Smooth muscle cell (in vitro differentiated cells): ENCODE data around the gene PABPC1L2A. TPM values are rescaled to one million over a fixed set of nuclear protein-coding genes. Genes with fewer than 3 reads are reported as not detected.

ENCODE experiments used
- polyA plus RNA-seq: library from polyadenylated mRNA; unstranded; fragments of >200 nt; fragmentation: Nextera tagmentation; extraction: Ambion mirVana; gene quantifications from 2 replicates; pipeline ENCODE4 v1.2.1, GENCODE V29; 2016
- total RNA-seq: library from RNA; depleted of rRNA; stranded (reverse); fragments of >200 nt; gene quantifications from 2 replicates; pipeline ENCODE4 v1.2.3, GENCODE V29; 2014

Gene PABPC1L2A
- total and polyA plus RNA-seq, 2 experiments from 2014 or later, result not detected

Other genes with a start within 250 kb of the PABPC1L2A start
- gene FAM236C, start 166.9 kb downstream of the PABPC1L2A start, total RNA-seq, result not detected in 2 replicates
- gene FAM236C, start 166.9 kb downstream of the PABPC1L2A start, polyA plus RNA-seq, result not detected in 2 replicates
- not detected in 2 replicates for gene FAM236A, start 141.3 kb downstream of the PABPC1L2A start, total RNA-seq
- not detected in 2 replicates for gene FAM236A, start 141.3 kb downstream of the PABPC1L2A start, polyA plus RNA-seq
- gene DMRTC1, start 135.7 kb downstream of the PABPC1L2A start, total RNA-seq, result not detected in 2 replicates
- gene DMRTC1, start 135.7 kb downstream of the PABPC1L2A start, polyA plus RNA-seq, result 0.55 TPM in 1 of 2 replicates, not detected in the other
- not detected in 2 replicates for gene PABPC1L2B, start 76.6 kb downstream of the PABPC1L2A start, total RNA-seq
- gene PABPC1L2B, start 76.6 kb downstream of the PABPC1L2A start, polyA plus RNA-seq, result not detected in 2 replicates
- gene NAP1L2, start 135.3 kb upstream of the PABPC1L2A start, total RNA-seq, result 0.27 and 1.9 TPM in 2 replicates
- 0.07 and 0.23 TPM in 2 replicates for gene NAP1L2, start 135.3 kb upstream of the PABPC1L2A start, polyA plus RNA-seq